IPS-18a (cell line): ENCODE data around the gene MLLT1.

Source experiments
- H3K27ac ChIP-seq: one replicate; pipeline ENCODE4 v1.5.1; 2013; ENCODE audit warnings: low read length
- H3K27me3 ChIP-seq: one replicate; pipeline ENCODE4 v1.6.1; 2013; ENCODE audit warnings: mild to moderate bottlenecking, low read length; ENCODE audit not compliant: control insufficient read depth, insufficient read depth
- H3K36me3 ChIP-seq: one replicate; pipeline ENCODE4 v1.6.1; 2013; ENCODE audit warnings: low read depth, low read length; ENCODE audit not compliant: control insufficient read depth
- H3K4me1 ChIP-seq: one replicate; pipeline ENCODE4 v1.6.1; 2013; ENCODE audit warnings: low read depth, low read length; ENCODE audit not compliant: control insufficient read depth
- H3K4me3 ChIP-seq: one replicate; pipeline ENCODE4 v1.5.1; 2013; ENCODE audit warnings: low read length
- H3K9ac ChIP-seq: one replicate; pipeline ENCODE4 v1.6.1; 2013; ENCODE audit warnings: mild to moderate bottlenecking, low read length, moderate library complexity
- H3K9me3 ChIP-seq: one replicate; pipeline ENCODE4 v1.6.1; 2013; ENCODE audit warnings: low read depth, low read length; ENCODE audit not compliant: control insufficient read depth

MLLT1 gene

DNA sequence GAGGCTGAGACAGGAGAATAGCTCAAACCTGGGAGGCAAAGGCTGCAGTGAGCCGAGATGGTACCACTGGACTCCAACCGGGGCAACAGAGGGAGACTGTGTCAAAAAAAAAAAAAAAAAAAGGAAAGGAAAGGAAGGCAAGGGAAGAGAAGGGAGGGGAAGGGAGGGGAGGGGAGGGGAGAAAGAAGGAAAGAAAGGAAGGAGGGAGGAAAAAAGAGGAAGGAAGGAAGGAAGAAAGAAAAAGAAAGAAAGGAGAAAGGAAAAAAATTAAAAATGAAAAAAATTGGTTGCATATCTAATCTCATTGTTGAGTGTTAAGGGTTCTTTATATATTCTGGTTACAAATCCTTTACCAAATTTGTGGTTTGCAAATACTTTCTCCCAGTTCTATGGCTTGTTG lies 98.7 kb downstream of the MLLT1 start:
- Histone ChIP-seq H3K36me3 (no peaks in the 10 kb centered on the region), H3K9ac (no peak overlapping the region), H3K27me3 (no peaks in the 10 kb centered on the region), H3K4me1 (no peaks in the 10 kb centered on the region), H3K4me3 (no peak overlapping the region), H3K27ac (no peak overlapping the region), H3K9me3 (peaks cover 6% of the 10 kb centered on the region)

DNA sequence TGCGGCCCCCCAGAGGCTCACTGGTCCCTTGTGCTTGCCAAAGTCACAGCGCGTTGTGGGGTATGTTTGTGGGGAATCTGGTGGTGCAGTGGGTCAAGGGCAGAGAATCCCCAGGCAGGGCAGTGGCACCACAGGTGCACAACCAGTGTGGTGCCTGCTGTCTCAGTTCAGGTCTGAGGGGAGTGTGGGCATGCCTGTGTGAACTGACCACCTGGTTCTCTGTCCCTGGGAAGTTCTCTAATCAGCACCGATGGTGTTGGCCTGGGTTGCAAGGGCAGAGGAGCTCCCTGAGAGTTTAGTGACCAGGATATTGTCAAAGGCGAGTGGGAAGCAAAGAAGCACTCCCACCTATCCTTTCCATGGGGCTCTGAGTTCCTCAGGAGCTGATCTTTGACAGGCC lies 106.6 kb downstream of the MLLT1 start:
- Histone ChIP-seq H3K9me3 (no peaks in the 10 kb centered on the region), H3K4me3 (no peak overlapping the region), H3K4me1 (no peaks in the 10 kb centered on the region), H3K36me3 (no peaks in the 10 kb centered on the region), H3K9ac (no peak overlapping the region), H3K27me3 (no peaks in the 10 kb centered on the region), H3K27ac (no peak overlapping the region)

DNA sequence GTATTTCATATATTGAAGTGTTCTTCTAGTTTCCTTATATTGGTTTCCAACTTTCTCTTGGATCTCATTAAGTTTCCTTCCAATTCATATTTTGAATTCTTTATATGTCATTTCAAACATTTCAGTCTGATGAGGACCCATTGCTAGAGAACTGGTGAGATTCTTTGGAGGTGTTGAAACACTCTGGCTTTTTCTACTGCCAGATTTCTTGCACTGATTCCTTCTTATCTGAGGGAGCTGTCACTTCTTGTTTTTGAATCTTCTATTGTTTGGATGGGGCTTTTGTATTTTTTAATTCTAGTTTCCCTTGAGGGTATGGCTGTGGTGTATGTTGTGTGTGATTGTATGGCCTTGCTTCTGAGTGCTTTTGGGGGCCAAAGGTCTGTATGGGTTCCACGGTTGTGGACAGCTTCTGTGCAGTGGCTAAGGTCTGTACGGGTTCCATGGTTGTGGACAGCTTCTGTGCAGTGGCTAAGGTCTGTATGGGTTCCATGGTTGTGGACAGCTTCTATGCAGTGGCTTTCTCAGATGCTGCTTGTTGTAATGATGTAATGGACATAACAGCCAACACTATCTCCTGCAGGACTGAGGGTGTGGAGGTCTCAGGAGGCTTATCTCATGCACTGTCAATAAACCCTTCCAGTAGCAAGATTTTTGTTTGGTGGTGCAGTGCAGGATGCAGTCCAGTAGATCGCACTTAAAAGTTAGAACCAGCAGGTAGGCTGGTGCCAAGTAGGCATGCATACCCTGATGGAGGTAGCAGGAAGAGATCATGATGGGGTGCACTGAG lies 107.5 kb downstream of the MLLT1 start:
- Histone ChIP-seq H3K4me1 (no peaks in the 10 kb centered on the region), H3K9me3 (no peaks in the 10 kb centered on the region), H3K36me3 (no peaks in the 10 kb centered on the region), H3K9ac (no peak overlapping the region), H3K27me3 (no peaks in the 10 kb centered on the region), H3K27ac (no peak overlapping the region), H3K4me3 (no peak overlapping the region)

DNA sequence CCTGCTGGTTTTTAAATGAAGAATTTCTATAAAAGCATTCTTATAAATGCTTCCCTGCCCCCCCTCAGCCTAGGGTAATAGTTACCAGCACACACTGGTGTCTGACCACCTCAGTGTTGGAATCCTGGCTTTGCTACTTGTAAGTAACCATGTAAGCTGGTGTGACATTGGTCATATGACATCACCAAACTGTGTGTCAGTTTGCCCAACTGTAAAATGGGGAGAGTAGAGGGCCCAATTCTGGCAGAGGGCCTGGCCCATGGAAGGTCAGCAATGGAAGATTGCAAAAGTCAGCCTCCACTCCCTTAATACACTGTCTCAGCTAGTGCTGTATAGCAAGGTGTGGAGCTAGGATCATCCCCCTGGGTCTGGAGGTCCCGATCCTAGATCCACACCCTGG lies 112.7 kb downstream of the MLLT1 start:
- H3K4me1 ChIP-seq, result no peaks in the 10 kb centered on the region
- no peaks in the 10 kb centered on the region for H3K27me3 ChIP-seq
- H3K9me3 ChIP-seq, result no peaks in the 10 kb centered on the region
- no peak overlapping the region for H3K27ac ChIP-seq
- no peak overlapping the region for H3K4me3 ChIP-seq
- no peak overlapping the region for H3K9ac ChIP-seq
- no peaks in the 10 kb centered on the region for H3K36me3 ChIP-seq

DNA sequence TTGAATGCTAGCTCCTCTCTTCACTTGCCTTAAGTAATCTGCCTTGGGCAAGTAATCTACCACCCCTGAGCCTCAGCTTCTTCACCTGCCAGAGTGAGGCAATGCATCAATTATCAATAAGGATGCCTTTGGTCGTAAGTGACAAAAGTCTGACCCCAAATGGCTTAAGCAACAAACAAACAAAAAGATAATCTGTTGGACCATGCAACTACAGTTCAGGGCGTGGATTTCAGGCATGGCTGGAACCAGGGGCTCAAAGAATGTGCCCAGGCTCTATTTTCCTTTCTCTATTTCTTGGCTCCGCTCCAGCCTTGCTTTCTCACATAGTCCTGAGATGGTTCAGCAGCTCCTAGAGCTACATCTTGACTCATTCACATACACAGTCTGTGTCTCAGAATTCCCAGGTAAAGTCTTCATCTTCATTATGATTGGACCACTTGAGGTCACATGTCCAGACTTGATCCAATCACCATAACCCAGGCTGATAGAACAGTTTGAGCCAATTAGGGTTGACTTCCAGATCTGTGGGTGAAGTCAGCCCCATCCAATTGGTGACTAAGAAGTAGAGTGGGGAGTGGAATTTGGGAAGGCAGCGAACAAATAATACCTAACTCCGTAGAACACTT lies 114.8 kb downstream of the MLLT1 start:
- Histone ChIP-seq H3K4me3 (no peak overlapping the region), H3K27me3 (no peaks in the 10 kb centered on the region), H3K36me3 (no peaks in the 10 kb centered on the region), H3K27ac (no peak overlapping the region), H3K4me1 (no peaks in the 10 kb centered on the region), H3K9me3 (no peaks in the 10 kb centered on the region), H3K9ac (no peak overlapping the region)

DNA sequence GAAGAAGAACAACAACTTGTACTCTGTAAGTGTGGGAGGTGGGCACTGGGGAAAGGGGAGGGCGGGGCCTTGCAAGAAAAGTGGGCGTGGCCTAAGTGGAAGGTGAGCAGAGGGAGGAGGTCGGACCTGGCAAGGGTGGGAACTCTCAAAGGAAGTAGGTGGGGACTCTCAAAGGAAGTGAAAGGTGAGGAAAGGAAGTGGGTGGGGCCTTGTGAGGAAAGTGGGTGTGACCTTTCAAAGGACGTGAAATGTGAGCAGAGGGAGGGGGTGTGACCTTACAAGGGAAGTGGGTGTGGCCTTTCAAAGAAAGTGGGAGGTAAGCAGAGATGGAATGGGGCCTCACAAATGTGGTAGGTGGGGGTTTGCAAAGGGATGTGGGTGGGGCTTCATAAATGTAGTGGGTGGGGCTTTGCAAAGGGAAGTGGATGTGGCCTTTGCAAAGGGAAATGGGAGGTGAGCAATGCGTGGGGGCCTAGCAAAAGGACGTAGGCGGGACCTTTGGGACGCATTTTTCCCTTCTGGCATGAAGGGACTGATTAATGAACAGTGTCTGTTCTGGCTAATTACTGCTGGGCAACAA lies 118.4 kb downstream of the MLLT1 start:
- H3K27ac ChIP-seq, result no peak overlapping the region
- H3K9ac ChIP-seq, result no peak overlapping the region

More for the DNA sequence above, 118.4 kb downstream of the MLLT1 start:
- no peaks in the 10 kb centered on the region for H3K4me1 ChIP-seq
- H3K27me3 ChIP-seq, result no peaks in the 10 kb centered on the region
- no peaks in the 10 kb centered on the region for H3K36me3 ChIP-seq
- H3K9me3 ChIP-seq, result peaks cover 9% of the 10 kb centered on the region
- H3K4me3 ChIP-seq, result no peak overlapping the region
